ENCODE data around the gene TNFRSF11A.

The TNFRSF11A gene

GRCh38 chr18:62388855-62389760 lies 64.0 kb downstream of the TNFRSF11A start:
- DNase-seq (ENCODE audit: low read depth): no peak
- no peak overlapping the region for H3K4me3 ChIP-seq (ENCODE audit: control insufficient read depth, low read depth, low read length)
- TF ChIP-seq, protein P1, sequence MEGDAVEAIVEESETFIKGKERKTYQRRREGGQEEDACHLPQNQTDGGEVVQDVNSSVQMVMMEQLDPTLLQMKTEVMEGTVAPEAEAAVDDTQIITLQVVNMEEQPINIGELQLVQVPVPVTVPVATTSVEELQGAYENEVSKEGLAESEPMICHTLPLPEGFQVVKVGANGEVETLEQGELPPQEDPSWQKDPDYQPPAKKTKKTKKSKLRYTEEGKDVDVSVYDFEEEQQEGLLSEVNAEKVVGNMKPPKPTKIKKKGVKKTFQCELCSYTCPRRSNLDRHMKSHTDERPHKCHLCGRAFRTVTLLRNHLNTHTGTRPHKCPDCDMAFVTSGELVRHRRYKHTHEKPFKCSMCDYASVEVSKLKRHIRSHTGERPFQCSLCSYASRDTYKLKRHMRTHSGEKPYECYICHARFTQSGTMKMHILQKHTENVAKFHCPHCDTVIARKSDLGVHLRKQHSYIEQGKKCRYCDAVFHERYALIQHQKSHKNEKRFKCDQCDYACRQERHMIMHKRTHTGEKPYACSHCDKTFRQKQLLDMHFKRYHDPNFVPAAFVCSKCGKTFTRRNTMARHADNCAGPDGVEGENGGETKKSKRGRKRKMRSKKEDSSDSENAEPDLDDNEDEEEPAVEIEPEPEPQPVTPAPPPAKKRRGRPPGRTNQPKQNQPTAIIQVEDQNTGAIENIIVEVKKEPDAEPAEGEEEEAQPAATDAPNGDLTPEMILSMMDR (IDR thresholded peaks at IDR 0.05; ENCODE audit: control insufficient read depth, insufficient read depth, low read depth, low read length, missing control alignments): no peak

DNA sequence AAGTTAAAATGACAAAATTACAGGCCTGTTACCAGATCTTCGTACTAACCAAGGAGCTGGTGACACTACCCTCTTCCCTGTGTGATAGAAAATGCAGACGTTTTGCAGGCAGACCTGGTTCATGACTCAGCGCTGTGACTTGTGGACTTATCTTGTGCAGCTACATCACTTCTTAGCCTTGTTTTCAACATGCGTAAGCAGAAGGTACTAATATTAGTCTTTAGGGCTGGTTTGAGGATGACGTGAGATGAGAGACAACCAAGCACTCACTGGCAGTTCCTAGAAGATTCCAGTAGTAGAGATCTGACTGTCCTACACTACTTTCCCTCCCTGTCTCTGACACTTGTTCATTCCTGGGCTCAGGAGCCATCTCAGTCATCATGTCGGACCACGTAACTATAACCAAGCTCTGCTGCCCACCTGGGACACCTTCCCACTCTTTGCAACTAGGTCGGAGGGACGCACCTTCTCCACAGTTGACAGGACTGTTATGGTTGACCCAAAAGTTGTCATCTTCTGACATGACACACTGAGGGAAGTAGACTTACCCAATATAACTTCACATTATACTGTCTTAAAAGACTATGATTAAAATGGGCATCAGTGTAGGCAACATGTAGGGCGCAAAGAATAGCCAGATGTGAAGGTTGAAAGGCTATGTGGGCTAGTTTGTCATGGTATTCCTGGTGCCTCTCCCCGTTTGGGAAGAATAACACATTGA lies 64.8 kb downstream of the TNFRSF11A start:
- DNase-seq (ENCODE audit: low read depth): no peak
- no peak overlapping the region for H3K4me3 ChIP-seq (ENCODE audit: control insufficient read depth, low read depth, low read length)
- TF ChIP-seq, protein P1 (IDR thresholded peaks at IDR 0.05; ENCODE audit: control insufficient read depth, insufficient read depth, low read depth, low read length, missing control alignments): no peak

DNA sequence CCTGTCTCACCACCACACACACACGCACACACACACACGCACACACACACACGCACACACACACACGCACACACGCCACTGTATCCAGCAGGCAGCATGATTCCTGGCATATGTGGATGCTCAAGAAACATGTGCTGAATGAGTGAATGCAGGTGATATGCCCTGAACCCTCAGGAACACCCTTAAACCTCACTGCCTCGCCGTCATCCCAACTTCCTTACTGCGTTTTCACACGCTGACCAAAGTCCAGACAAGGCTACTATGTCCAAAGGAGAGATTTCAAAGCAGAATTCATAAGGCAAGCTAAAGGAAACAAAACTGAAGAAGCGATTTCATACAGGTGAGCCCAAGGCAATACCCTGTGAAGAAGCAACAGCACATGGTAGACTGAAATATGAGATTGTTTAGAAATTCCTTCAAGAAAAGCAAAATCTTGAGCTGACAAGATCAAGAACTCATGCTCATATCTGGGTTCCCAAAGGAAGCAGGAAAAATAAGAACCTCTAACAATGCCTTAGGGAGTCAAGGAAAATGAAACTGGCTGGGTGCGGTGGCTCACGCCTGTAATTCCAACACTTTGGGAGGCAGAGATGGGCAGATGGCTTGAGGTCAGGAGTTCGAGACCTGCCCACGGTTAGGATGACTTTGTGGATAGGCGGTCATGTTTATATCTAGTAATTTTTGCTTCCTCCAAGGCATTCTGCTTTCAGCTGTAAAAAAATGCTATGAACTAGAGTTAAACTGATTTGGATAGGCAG lies 69.1 kb downstream of the TNFRSF11A start:
- no peak for DNase-seq (ENCODE audit: low read depth)
- H3K4me3 ChIP-seq (ENCODE audit: control insufficient read depth, low read depth, low read length): no peak overlapping the region

DNA sequence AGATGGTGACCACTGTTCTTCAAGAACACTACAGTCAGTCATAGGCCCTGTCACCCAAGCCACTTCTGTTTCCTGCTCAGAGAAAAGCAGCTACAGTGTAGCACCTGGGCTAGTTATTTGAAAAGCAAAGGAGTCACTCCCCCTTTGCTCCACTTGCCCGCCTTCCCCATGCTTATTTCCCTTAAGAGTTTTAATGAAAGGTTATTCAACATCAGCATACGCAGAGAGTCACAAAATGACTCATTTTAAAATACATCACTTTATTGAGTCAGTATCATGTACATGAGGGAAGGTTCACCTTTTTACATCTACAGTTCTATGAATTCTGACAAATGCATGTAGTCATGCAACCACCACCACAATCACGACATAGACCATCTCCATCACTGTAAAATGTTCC lies 71.3 kb downstream of the TNFRSF11A start:
- TF ChIP-seq, protein P1 (IDR thresholded peaks at IDR 0.05; ENCODE audit: control insufficient read depth, insufficient read depth, low read depth, low read length, missing control alignments): no peak
- no peak for DNase-seq (ENCODE audit: low read depth)
- H3K4me3 ChIP-seq (ENCODE audit: control insufficient read depth, low read depth, low read length): no peak overlapping the region

More for the DNA sequence above, 69.1 kb downstream of the TNFRSF11A start:
- TF ChIP-seq, protein P1 (IDR thresholded peaks at IDR 0.05; ENCODE audit: control insufficient read depth, insufficient read depth, low read depth, low read length, missing control alignments): no peak

DNA sequence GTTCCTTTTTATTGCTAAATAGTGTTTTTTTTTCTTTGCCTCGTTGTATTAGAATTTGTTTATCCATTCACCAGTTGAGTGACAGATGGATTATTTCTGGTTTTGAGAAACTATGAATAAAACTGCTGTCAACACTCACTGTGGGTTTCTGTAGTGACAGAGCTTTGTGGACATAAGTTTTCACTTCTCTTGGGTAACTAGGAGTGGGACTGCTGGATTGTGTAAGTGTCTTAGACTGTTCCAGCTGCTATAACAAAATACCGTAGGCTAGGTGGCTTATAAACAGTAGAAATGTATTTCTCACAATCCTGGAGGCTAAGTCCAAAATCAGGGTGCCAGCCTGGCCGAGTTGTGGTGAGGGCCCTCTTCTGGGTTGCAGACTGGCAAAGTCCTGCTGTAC lies 71.9 kb downstream of the TNFRSF11A start:
- TF ChIP-seq, protein P1 (IDR thresholded peaks at IDR 0.05; ENCODE audit: control insufficient read depth, insufficient read depth, low read depth, low read length, missing control alignments): no peak
- H3K4me3 ChIP-seq (ENCODE audit: control insufficient read depth, low read depth, low read length): no peak overlapping the region
- DNase-seq (ENCODE audit: low read depth): no peak

DNA sequence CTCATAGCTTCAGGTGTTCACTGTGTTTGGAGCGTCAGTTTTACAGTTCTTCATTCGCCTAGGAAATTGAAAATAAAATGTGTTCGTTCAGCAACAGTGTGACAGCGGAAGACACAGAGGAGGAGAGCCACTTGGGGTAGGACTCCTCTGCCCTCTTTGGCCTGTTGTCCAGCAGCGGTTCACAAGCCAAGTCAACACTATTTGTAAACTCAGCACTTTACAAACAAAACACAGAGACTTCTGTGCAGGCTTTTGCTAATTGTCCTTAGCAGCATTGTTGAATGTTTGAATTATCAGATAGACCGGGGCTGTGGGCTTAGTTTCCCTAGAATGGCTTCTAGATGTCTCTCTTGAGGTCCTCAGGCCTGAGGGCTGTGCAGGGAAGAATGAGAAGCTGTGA lies 73.2 kb downstream of the TNFRSF11A start:
- no peak overlapping the region for H3K4me3 ChIP-seq (ENCODE audit: control insufficient read depth, low read depth, low read length)
- TF ChIP-seq, protein P1 (IDR thresholded peaks at IDR 0.05; ENCODE audit: control insufficient read depth, insufficient read depth, low read depth, low read length, missing control alignments): no peak
- no peak for DNase-seq (ENCODE audit: low read depth)

All from AG09309 (cell line).